BE2C (cell line): ENCODE results near the gene TCF3.

ENCODE experiments used
- DNase-seq: peaks from one replicate; pipeline ENCODE4 v3.0.0-alpha.2; 2020
- H3K27me3 ChIP-seq: fragments of 250-450 bp; sonication (Bioruptor Pico); 2 replicates; pipeline ENCODE4 v1.5.1; 2020; ENCODE audit warnings: mild to moderate bottlenecking
- H3K36me3 ChIP-seq: fragments of 250-450 bp; sonication (Bioruptor Pico); 2 replicates; pipeline ENCODE4 v1.5.1; 2020; ENCODE audit warnings: mild to moderate bottlenecking
- H3K4me1 ChIP-seq: fragments of 250-450 bp; sonication (Bioruptor Pico); 2 replicates; pipeline ENCODE4 v1.5.1; 2020
- H3K4me3 ChIP-seq: 2 replicates; pipeline ENCODE4 v1.5.1; 2011; ENCODE audit warnings: low read depth, low read length
- H3K9me3 ChIP-seq: fragments of 250-450 bp; sonication (Bioruptor Pico); 2 replicates; pipeline ENCODE4 v1.5.1; 2020
- TF ChIP-seq, protein P1 (sequence below): IDR thresholded peaks from 2 replicates; pipeline ENCODE4 v1.5.1; 2012; ENCODE audit warnings: mild to moderate bottlenecking, low read depth, low read length

Gene TCF3

DNA sequence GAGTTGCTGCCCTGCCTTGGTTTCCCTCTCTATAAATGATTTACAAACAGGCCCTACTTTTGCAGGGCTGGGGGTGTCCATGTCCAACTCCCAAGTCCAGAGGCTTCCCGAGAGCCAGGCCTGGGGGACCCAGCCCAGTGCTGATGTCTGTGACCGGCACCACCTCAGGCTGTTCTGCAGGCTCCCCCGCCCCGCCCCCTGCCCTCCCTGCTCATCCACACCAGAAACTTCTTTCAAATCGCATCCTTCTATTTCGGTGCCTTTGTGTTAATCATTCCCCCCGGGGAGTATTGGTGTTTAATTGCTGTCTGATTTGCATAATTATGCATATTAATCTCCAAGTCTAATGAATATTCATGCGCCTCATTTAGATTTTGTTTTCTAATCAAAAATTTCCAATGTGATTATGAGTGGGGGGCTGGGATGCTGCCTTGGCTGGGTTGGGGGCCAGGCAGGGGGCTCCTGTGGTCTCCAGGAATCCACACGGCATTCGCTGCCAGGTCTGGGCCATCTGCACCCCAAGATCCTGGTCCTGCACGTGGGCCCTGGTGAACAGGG, 19.1 kb downstream of the TCF3 start:
- no peak for DNase-seq
- Histone ChIP-seq H3K27me3 (no peaks in the 10 kb centered on the region), H3K9me3 (no peaks in the 10 kb centered on the region), H3K4me3 (no peak overlapping the region), H3K36me3 (peaks cover 51% of the 10 kb centered on the region), H3K4me1 (no peaks in the 10 kb centered on the region)
- TF ChIP-seq, protein P1, sequence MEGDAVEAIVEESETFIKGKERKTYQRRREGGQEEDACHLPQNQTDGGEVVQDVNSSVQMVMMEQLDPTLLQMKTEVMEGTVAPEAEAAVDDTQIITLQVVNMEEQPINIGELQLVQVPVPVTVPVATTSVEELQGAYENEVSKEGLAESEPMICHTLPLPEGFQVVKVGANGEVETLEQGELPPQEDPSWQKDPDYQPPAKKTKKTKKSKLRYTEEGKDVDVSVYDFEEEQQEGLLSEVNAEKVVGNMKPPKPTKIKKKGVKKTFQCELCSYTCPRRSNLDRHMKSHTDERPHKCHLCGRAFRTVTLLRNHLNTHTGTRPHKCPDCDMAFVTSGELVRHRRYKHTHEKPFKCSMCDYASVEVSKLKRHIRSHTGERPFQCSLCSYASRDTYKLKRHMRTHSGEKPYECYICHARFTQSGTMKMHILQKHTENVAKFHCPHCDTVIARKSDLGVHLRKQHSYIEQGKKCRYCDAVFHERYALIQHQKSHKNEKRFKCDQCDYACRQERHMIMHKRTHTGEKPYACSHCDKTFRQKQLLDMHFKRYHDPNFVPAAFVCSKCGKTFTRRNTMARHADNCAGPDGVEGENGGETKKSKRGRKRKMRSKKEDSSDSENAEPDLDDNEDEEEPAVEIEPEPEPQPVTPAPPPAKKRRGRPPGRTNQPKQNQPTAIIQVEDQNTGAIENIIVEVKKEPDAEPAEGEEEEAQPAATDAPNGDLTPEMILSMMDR = no peak

DNA sequence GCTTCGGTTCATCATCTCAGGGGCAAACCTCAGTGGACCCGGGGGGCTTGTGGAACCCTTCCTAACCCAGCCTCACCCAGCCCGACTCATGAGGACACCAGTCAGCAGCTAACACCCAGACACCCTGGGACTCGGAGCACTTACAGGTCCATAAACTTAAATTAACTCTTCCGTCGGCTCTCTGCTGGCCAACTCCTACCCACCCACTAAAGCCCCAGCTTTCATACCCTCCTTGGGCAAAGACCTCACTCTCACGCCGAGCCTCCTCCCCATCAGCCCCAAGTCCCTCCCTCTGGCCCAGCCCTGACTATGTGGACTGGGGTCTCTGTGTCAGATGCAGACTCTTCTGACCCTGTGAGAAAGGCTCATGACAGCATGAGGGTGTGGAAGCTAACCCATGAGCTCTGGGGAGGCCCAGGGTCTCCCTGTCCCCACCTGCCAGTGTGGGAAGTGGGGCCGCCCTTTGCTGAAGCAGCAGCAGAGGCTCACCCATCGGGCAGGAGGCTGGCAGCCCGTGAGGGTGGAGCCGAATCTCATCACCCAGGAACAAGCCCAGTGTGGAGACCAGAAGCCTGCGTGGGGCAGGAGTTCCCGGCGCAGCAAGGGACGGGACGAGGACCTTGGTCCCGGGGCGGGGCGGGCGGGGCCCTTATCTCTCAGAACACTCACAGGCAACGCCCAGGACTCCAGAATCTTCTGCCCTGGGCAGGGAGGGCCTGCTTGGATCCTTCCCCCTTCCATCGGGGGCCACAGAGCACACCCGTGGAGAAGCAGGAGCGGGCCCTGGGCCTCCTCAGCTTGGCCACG, 19.8 kb downstream of the TCF3 start:
- Histone ChIP-seq H3K27me3 (no peaks in the 10 kb centered on the region), H3K4me1 (no peaks in the 10 kb centered on the region), H3K9me3 (no peaks in the 10 kb centered on the region), H3K36me3 (peaks cover 44% of the 10 kb centered on the region), H3K4me3 (no peak overlapping the region)
- TF ChIP-seq, protein P1 = no peak
- DNase-seq = no peak

DNA sequence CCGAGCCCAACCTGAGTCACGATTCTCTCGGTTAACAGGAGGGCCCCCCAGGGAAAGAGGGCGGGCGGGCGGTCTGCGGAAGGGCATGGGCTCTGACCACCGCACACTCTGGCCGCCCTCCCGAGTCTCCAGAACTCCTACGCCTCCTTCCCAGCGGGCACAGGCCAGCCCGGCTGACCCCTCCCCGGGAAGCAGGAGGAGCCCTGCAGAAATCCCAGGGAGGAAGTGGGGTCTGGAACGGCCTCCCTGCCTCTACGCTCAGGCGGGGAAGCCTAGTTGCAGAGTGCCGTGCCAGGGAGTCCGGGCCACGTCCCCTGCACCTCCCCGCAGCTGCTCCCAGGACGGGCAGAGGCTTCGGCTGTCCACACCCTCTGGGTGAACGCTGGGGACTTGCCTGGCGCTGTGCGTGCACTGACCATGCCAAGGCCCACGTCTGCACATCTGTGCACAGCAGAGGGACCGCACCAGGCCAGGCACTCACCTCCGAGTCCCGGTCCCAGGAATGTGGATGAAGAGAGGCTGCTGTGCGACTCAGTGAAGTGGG, 20.8 kb downstream of the TCF3 start:
- no peaks in the 10 kb centered on the region for H3K9me3 ChIP-seq
- peaks cover 41% of the 10 kb centered on the region for H3K36me3 ChIP-seq
- H3K27me3 ChIP-seq = no peaks in the 10 kb centered on the region
- no peak for DNase-seq
- TF ChIP-seq, protein P1 = no peak
- no peak overlapping the region for H3K4me3 ChIP-seq
- no peaks in the 10 kb centered on the region for H3K4me1 ChIP-seq

DNA sequence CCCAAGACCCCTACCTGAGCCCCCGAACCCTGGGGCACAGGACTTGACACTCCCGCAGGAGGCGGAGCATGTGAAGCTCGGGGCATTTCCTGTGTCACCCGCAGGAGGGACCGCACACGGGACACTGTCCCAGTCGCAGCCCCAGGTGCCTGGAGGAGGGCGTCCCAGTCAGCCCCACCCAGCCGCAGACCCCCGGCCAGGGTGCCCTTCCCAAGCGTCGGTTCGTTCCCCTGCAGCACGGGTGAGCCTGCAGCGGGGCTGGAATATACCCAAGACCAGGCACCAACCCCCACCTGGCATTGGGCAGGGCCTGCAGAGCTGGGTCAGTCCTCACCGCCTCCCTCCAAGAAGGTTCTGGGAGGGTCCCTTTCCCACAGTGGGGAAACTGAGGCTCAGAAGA, 21.6 kb downstream of the TCF3 start:
- Histone ChIP-seq H3K4me1 (no peaks in the 10 kb centered on the region), H3K36me3 (peaks cover 40% of the 10 kb centered on the region), H3K27me3 (no peaks in the 10 kb centered on the region), H3K4me3 (no peak overlapping the region), H3K9me3 (no peaks in the 10 kb centered on the region)
- TF ChIP-seq, protein P1 = no peak
- DNase-seq = no peak

DNA sequence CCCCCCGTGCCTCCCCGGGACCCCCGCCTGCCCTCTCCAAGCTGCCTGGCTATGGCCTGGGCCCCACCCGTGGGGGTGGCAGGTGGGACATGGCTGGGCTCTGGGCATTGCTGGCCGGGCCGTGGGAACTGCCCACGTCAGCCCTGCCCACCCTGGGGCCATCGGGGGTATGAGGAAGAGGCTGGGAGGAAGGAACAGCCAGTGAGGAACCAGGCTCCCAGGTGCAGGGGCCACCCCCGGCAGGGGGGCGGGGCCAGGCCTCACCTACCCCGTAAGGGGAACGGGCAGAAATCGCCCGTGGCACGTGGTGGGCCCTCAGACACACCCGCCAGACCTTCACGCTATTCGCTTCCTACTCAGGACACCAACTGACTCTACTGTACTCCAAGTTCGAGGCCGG, 22.4 kb downstream of the TCF3 start:
- Histone ChIP-seq H3K4me1 (no peaks in the 10 kb centered on the region), H3K27me3 (no peaks in the 10 kb centered on the region), H3K9me3 (no peaks in the 10 kb centered on the region), H3K36me3 (peaks cover 38% of the 10 kb centered on the region), H3K4me3 (no peak overlapping the region)
- no peak for DNase-seq
- TF ChIP-seq, protein P1 = no peak

DNA sequence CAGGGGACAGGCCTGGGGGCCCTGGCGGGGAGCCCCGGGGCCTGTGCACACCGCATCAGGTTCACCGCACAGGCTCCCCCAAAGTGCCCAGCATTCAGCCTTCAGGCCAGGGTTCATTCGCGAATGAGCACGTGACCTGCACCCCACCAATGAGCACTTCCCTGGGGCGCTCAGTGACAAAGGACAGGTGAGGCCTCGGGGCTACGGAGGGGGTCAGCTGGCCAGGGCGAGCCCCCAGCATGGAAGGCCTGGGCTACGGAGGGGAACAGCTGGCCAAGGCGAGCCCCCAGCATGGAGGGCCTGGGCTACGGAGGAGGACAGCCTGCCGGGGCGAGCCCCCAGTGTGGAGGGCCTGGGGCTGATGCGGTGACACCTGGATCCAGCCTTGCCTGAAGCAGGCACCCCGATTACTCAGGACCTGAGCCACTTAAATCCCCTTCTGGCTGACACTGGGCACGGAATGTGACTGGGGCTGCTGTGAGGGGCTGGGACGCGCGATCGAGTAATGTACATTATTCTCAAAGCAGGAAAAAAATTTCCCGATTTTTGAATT, 23.1 kb downstream of the TCF3 start:
- H3K4me1 ChIP-seq = no peaks in the 10 kb centered on the region
- H3K36me3 ChIP-seq = peaks cover 39% of the 10 kb centered on the region
- H3K27me3 ChIP-seq = no peaks in the 10 kb centered on the region
- TF ChIP-seq, protein P1 = no peak
- H3K9me3 ChIP-seq = no peaks in the 10 kb centered on the region
- no peak overlapping the region for H3K4me3 ChIP-seq
- no peak for DNase-seq
